GM18909 (cell line): ENCODE data around the gene RNF103.
"Not testable (repeated sequence)": the region's sequence is repeated elsewhere in the genome, so short reads cannot be mapped to it uniquely, and the experiment has no call there.

Experiments used
- ATAC-seq: cut with Tn5 transposase; IDR thresholded peaks from one replicate; pipeline ENCODE4 v1.9.1; 2021; ENCODE audit warnings: mild to moderate bottlenecking; ENCODE audit not compliant: unreplicated experiment, poor library complexity

Gene RNF103

GRCh38 chr2:86625096-86625495 lies 1.4 kb upstream of the RNF103 start:
- no peak for ATAC-seq

- ATAC-seq = no peak
Observed at GRCh38 chr2:86624267-86624547, 542 bp upstream of the RNF103 start.

GRCh38 chr2:86623043-86623493 lies 597 bp downstream of the RNF103 start:
- peak; percentile 46 for ATAC-seq

DNA sequence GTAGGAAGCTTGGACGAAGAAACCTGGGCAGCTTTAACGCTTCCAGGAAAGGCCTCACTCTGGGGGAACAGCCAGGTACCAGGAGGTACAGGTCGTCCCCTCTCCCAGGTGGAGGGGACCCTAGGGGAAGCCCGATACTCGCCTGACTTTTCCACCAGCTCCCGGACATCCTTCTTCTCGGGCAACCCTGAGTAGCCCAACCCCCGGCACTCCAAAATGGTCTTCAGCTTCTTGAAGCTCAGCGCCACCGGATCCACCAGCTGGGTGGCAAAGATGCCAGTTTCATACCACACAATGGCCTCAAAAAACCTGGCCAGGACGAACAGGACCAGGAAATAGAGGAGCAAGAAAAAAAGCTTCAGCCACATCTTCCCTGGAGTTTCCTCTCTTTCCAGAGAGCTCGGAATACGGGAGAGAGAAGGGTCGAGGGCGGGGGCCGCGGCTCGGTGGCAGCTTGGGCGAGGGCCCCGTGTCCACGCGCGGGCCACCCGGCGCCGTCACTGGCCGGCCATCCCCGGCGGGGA lies 1.1 kb downstream of the RNF103 start:
- ATAC-seq = peak; percentile 1

DNA sequence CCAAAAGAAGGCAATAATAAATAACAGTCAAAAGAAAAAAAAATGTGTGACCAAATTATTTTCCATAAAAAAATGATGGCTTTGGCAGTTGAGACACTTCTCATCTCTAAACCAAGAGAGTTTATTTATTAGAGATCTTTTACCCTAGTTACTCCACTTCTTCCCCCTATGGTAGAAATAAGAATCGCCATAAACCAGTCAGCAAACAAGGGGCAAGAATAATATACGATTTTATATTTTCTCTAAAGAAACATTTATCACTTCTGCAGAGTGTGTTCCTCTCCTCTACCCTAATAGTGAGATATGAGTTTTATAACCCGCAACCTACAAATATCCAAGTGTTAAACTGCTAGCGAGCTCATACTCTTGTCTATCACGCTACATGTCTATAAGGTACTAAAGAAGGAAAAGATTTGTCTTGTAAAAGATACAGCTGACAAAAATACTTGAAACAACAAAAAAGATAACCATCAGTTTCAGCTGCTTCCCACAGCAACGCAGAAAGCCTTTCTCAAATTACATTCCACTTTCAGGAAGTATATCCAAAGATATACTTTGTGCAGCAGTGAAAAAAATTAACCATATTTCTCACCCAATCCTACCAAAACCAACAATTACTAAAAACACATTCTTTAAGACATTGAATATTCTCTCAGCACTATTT lies 2.3 kb downstream of the RNF103 start:
- ATAC-seq = no peak

DNA sequence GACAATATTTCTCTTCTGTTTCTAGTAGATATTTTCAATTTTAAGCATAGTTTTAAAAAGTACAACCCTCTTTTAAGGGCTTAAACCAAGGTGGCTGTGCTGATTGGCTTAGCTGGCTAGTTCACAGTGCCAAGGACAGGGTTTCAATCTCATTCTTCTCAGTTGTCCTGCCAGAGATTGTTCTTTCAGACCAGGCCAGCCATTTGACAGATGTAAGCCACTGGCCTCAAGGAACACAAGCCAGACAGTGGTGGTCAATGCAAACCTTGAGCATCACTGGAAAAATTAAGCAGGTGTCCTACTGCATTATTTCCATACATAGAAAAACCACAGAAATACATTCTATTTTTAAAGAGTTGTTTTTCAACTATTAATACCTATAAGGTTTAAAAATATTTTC lies 5.9 kb downstream of the RNF103 start:
- ATAC-seq = no peak

DNA sequence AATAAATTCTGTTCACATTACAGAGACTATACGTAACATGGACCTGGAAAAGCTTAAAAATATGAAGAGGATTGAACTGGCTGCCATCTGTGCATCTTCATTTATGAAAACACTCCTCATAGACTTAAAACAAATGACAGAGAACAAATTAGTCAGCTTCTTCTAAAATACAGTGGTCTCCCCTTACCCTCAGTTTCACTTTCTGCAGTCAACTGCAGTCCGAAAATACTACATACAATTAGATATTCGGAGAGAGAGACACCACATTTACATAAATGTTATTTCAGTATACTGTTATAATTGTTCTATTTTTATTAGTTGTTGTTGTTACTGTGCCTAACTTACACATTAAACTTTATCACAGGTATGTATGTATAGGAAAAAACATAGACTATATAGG lies 6.5 kb downstream of the RNF103 start:
- peak; percentile 66 for ATAC-seq

- no peak for ATAC-seq
Observed at GRCh38 chr2:86616502-86616901, 7.2 kb downstream of the RNF103 start.

DNA sequence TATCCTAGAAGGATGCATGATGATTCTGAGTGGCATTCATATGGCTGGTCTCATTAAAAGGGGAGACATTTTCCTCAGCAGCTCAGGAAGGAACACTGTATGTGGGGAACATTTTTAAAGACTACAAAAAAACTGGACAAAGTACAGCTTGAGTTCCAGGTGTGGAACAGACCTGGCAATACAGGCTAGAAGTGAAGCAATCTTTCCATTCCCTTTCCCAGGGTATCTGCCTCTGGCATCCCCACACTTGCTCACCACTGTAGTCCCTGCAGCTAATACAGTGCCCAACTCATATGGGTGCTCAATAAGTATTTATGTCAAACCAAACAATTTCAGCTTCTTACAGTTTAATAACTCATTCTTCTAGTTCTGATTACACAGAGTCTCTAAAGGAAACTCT lies 8.1 kb downstream of the RNF103 start:
- ATAC-seq = no peak

GRCh38 chr2:86613515-86613914 lies 10.2 kb downstream of the RNF103 start:
- no peak for ATAC-seq

- ATAC-seq = no peak
Observed at GRCh38 chr2:86610871-86611270, 12.8 kb downstream of the RNF103 start.

GRCh38 chr2:86608832-86609410 lies 14.7 kb downstream of the RNF103 start:
- no peak for ATAC-seq

GRCh38 chr2:86603905-86604304 lies 19.8 kb downstream of the RNF103 start:
- ATAC-seq = no peak

GRCh38 chr2:86598966-86599365 lies 24.7 kb downstream of the RNF103 start:
- no peak for ATAC-seq

- ATAC-seq = no peak
Observed at GRCh38 chr2:86596118-86596517, 27.5 kb downstream of the RNF103 start.

GRCh38 chr2:86593266-86593665 lies 30.4 kb downstream of the RNF103 start:
- ATAC-seq = no peak

GRCh38 chr2:86592547-86593230 lies 31.0 kb downstream of the RNF103 start:
- ATAC-seq = no peak

DNA sequence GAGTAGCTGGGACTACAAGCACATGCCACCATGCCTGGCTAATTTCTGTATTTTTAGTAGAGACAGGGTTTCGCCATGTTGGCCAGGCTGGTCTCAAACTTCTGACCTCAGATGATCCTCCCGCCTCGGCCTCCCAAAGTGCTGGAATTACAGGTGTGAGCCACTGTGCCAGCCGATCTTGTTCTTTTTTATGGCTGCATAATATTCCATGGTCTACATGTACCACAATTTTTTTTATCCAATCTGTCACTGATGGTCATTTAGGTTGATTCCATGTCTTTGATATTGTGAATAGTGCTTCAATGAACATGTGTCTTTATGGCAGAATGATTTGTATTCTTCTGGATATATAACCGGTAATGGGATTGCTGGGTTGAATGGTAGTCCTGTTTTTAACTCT lies 34.0 kb downstream of the RNF103 start:
- not testable (repeated sequence) for ATAC-seq

DNA sequence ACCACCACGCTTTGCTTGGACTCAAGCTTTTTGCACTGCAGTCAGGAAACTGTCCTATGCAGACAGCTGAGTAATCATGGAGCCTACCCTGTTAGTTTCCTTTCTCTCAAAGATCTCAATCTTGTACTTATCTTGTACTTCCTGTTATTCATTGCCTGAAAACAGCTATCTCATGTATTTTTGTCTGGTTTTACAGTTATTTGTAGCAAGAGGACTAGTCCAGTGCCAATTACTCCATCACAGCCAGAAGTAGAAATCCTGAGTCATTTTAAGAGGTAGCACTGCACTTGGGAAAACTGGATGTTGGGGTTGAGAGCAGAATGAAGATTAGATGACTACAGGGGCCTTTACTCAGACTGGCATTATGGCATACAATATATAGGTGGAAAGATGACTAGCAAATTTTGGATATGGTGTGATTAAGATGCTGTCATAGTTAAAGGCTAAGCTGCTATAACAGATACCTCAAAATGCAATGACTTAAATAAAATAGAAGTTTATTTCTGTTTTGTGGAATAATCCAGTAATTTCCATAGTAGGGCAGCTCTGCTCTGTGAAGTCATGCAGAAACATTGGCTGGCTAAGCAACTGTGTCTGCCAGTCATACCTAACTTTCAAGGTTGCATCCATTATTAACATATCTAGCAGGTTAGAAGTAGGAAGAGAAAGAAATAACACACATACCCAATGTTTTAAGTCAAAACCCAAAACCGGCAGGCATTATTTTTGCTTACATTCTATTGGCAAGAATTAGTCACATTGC lies 39.3 kb downstream of the RNF103 start:
- peak; percentile 62 for ATAC-seq

DNA sequence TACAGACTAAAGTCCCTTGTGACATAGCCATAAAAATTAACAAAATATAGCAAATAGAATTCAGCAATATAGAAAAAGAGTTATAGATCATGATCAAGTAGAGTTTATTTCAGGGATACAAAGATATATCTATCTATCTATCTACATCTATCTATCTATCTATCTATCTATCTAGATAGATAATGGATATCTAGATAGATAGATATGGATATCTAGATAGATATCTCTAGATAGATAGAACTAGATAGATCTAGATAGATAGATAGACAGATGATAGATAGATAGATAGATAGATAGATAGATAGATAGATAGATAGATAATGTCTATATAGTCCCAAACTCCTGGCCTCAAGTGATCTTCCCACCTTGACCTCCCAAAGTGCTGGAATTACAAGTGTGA lies 43.1 kb downstream of the RNF103 start:
- no peak for ATAC-seq
